Measurements from ENCODE around the gene CLEC4G.
"Not testable (repeated sequence)": the region's sequence is repeated elsewhere in the genome, so short reads cannot be mapped to it uniquely, and the experiment has no call there.

CLEC4G gene

GRCh38 chr19:7751157-7751783, 19.4 kb upstream of the CLEC4G start:
- H3K27ac ChIP-seq, result no peak overlapping the region
- H3K4me3 ChIP-seq (ENCODE audit: low read depth, low read length), result no peak overlapping the region
- no peaks in the 10 kb centered on the region for H3K36me3 ChIP-seq
- no peaks in the 10 kb centered on the region for H3K27me3 ChIP-seq (ENCODE audit: insufficient read depth, low read depth, severe bottlenecking)
- no peak for TF ChIP-seq CTCF (IDR thresholded peaks at IDR 0.05; ENCODE audit: low read depth, low read length)
- no peak for DNase-seq
- H3K9me3 ChIP-seq (ENCODE audit: severe bottlenecking), result peaks cover 5% of the 10 kb centered on the region

GRCh38 chr19:7748756-7749155, 16.8 kb upstream of the CLEC4G start:
- peaks cover 3% of the 10 kb centered on the region for H3K9me3 ChIP-seq (ENCODE audit: severe bottlenecking)
- H3K27ac ChIP-seq, result no peak overlapping the region
- H3K27me3 ChIP-seq (ENCODE audit: insufficient read depth, low read depth, severe bottlenecking), result no peaks in the 10 kb centered on the region
- TF ChIP-seq CTCF (IDR thresholded peaks at IDR 0.05; ENCODE audit: low read depth, low read length), result peak; percentile 41; the same call in 1 of the 2 replicates
- no peaks in the 10 kb centered on the region for H3K36me3 ChIP-seq
- H3K4me3 ChIP-seq (ENCODE audit: low read depth, low read length), result no peak overlapping the region
- no peak for DNase-seq

GRCh38 chr19:7748171-7748570, 16.3 kb upstream of the CLEC4G start:
- Histone ChIP-seq H3K27ac (no peak overlapping the region), H3K27me3 (ENCODE audit: insufficient read depth, low read depth, severe bottlenecking) (no peaks in the 10 kb centered on the region), H3K4me3 (ENCODE audit: low read depth, low read length) (no peak overlapping the region), H3K9me3 (ENCODE audit: severe bottlenecking) (peaks cover 3% of the 10 kb centered on the region), H3K36me3 (no peaks in the 10 kb centered on the region)
- no peak for TF ChIP-seq CTCF (IDR thresholded peaks at IDR 0.05; ENCODE audit: low read depth, low read length)
- DNase-seq, result no peak

GRCh38 chr19:7746903-7747884, 15.3 kb upstream of the CLEC4G start, which contains the start of gene CD209:
TSS of gene CD209 (minus strand) at chr19:7747534. CDS start at chr19:7747511, 23 bp downstream.
- no peak for TF ChIP-seq CTCF (IDR thresholded peaks at IDR 0.05; ENCODE audit: low read depth, low read length)
- Histone ChIP-seq H3K36me3 (no peaks in the 10 kb centered on the region), H3K4me3 (ENCODE audit: low read depth, low read length) (no peak within 1 kb of the TSS), H3K27me3 (ENCODE audit: insufficient read depth, low read depth, severe bottlenecking) (no peaks in the 10 kb centered on the region), H3K27ac (no peak within 1 kb of the TSS), H3K9me3 (ENCODE audit: severe bottlenecking) (peaks cover 3% of the 10 kb centered on the region)
- no peak for DNase-seq

GRCh38 chr19:7746306-7746705, 14.4 kb upstream of the CLEC4G start:
- DNase-seq; H3K27me3 ChIP-seq (ENCODE audit: insufficient read depth, low read depth, severe bottlenecking); H3K9me3 ChIP-seq (ENCODE audit: severe bottlenecking); H3K4me3 ChIP-seq (ENCODE audit: low read depth, low read length); H3K36me3 ChIP-seq; H3K27ac ChIP-seq: not testable (repeated sequence)

Data from WERI-Rb-1 (cell line).